CD4-positive, alpha-beta memory T cell (primary cell): ENCODE measurements around the gene COL5A3. TPM values are rescaled to one million over a fixed set of nuclear protein-coding genes. Genes with fewer than 3 reads are reported as not detected.

Experiments
- CTCF ChIA-PET: fragments of 350-600 bp; sonication (Branson Sonifier 250); formaldehyde crosslinking; loops from one replicate; lab custom pipeline; 2021; ENCODE audit warnings: inconsistent platforms; ENCODE audit not compliant: partially characterized antibody; lab: Charles Lee
- POLR2A ChIA-PET: fragments of 350-600 bp; sonication (Branson Sonifier 250); formaldehyde crosslinking; loops from one replicate; lab custom pipeline; 2021; ENCODE audit not compliant: partially characterized antibody; lab: Charles Lee
- DNase-seq, 5 donors: peaks; one replicate each; pipeline versions ENCODE4 v3.0.0 to v3.0.0-alpha.2; 2020 to 2022; ENCODE audit warnings: mixed read lengths in 1 of 5
- H3K27ac ChIP-seq: one replicate; pipeline ENCODE4 v1.7.0; 2013; ENCODE audit warnings: low read depth, low read length
- H3K27me3 ChIP-seq: 2 replicates; pipeline ENCODE4 v1.7.0; 2013; ENCODE audit warnings: mild to moderate bottlenecking, low read length, moderate library complexity; ENCODE audit not compliant: insufficient read depth
- H3K36me3 ChIP-seq: 2 replicates; pipeline ENCODE4 v1.7.0; 2013; ENCODE audit warnings: mild to moderate bottlenecking, low read length, moderate library complexity; ENCODE audit not compliant: insufficient read depth
- H3K4me1 ChIP-seq: 2 replicates; pipeline ENCODE4 v1.7.0; 2013; ENCODE audit warnings: mild to moderate bottlenecking, low read length, moderate library complexity; ENCODE audit not compliant: insufficient read depth
- H3K4me3 ChIP-seq, 2 donors: one replicate each; pipeline ENCODE4 v1.7.0; 2013; ENCODE audit warnings: low read length in 2 of 2, mild to moderate bottlenecking in 1 of 2
- H3K9me3 ChIP-seq, 2 donors: one replicate each; pipeline ENCODE4 v1.7.0; 2013; ENCODE audit warnings: low read length in 2 of 2, control low read depth in 1 of 2; ENCODE audit not compliant: control insufficient read depth in 1 of 2
- H3K27ac Mint-ChIP-seq, 7 donors: one replicate each; pipeline ENCODE4 v1.8.0; 2020 to 2021; ENCODE audit warnings: mixed read lengths in 7 of 7, mild to moderate bottlenecking in 6 of 7, inconsistent platforms in 3 of 7, moderate library complexity in 3 of 7
- H3K27me3 Mint-ChIP-seq, 2 donors: one replicate each; pipeline ENCODE4 v1.8.0; 2020 to 2021; ENCODE audit warnings: mixed read lengths in 2 of 2
- H3K36me3 Mint-ChIP-seq, 2 donors: one replicate each; pipeline ENCODE4 v1.8.0; 2020 to 2021; ENCODE audit warnings: mixed read lengths in 2 of 2, inconsistent platforms in 1 of 2, mild to moderate bottlenecking in 1 of 2
- H3K4me1 Mint-ChIP-seq, 4 donors: one replicate each; pipeline ENCODE4 v1.8.0; 2020 to 2021; ENCODE audit warnings: mixed read lengths in 4 of 4, mild to moderate bottlenecking in 1 of 4
- H3K4me3 Mint-ChIP-seq, 8 donors: one replicate each; pipeline ENCODE4 v1.8.0; 2020 to 2021; ENCODE audit warnings: mixed read lengths in 8 of 8, mild to moderate bottlenecking in 7 of 8, moderate library complexity in 6 of 8, inconsistent platforms in 3 of 8
- H3K9me3 Mint-ChIP-seq, 8 donors: one replicate each; pipeline ENCODE4 v1.8.0; 2020 to 2021; ENCODE audit warnings: mixed read lengths in 8 of 8, mild to moderate bottlenecking in 5 of 8, inconsistent platforms in 3 of 8, moderate library complexity in 1 of 8
- intact Hi-C: fragments of 100-400 bp; cut with micrococcal nuclease; formaldehyde crosslinking; loops from one replicate; pipeline ENCODE4 v1.15.1; 2023
- polyA plus RNA-seq, 2 donors: library from polyadenylated mRNA; unstranded; fragments of 300-500 nt; fragmentation: Illumina TruSeq; gene quantifications; one replicate each; pipeline ENCODE4 v1.2.3, GENCODE V29; 2021
- total RNA-seq, 2 experiments: library from RNA; stranded (reverse); gene quantifications; one replicate each; pipeline ENCODE4 v1.2.3, GENCODE V29; 2021

COL5A3 gene
- total and polyA plus RNA-seq, 4 experiments from 2014 or later, result 0.07 to 4.3 (median 2.0) TPM

DNA sequence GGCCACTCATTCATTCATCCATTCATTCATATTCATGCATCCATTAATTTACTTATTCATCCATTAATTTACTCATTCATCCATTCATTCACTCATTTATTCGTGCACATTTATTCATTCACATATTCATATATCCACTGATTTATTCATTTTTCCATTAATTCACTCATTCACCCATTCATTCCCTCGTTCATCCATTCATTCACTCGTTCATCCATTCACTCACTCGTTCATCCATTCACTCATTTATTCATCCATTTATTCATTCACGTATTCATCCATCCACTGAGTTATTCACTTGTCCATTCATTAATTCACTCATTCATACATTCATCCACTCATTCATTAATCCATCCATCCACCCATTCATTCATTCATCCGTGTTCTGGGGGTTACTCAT is 38.2 kb downstream of the COL5A3 start:
- Mint-ChIP-seq H3K27ac (peak overlapping the region in 1 of 7 donors; percentile 14), H3K4me3 (no peak overlapping the region), H3K9me3 (no peaks in the 10 kb centered on the region), H3K27me3 (peaks cover 16 to 26% of the 10 kb centered on the region in 2 donors), H3K4me1 (peaks cover 4 to 17% (median 10%) of the 10 kb centered on the region in 4 donors), H3K36me3 (no peaks in the 10 kb centered on the region)
- Histone ChIP-seq H3K27me3 (no peaks in the 10 kb centered on the region), H3K27ac (no peak overlapping the region), H3K4me3 (no peak overlapping the region), H3K9me3 (no peaks in the 10 kb centered on the region), H3K4me1 (no peaks in the 10 kb centered on the region), H3K36me3 (no peaks in the 10 kb centered on the region)
- ChIA-PET POLR2A (no interaction called here), CTCF (no interaction called here)
- intact Hi-C loops, result no loop called here
- no peak for DNase-seq

DNA sequence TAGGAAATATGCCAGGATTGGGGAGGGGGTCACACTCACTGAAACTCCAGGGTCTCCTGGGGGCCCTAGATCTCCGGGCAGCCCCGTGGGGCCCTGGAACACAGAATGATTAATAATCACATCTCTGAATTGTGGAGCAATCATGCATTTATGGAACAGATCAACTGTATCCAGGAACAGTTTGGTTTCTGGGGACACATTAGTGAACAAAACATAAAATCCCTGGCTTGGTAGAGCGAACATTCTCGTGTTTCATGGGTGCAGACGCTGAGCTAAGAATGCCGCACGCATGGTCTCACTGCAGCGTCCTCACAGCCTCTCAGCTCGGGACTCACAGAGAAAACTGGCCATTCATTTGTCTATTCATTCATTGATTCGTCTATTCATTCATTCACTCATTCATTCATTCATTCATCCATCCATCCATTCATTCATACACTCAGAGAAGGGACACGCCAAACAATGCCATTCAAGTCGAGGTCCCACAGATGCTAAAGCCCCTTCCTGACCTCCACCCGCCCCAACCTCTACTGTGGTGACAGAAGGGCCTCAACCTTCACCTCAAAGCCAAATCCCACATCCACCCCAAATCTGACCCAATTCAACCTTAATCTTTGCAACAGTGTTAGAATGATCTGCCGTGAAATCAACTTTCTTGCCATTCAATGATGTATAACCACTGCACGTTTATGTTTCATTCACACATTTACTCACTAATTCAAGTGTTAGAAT is 39.0 kb downstream of the COL5A3 start:
- Mint-ChIP-seq H3K4me1 (peaks cover 7 to 17% (median 11%) of the 10 kb centered on the region in 4 donors), H3K9me3 (no peaks in the 10 kb centered on the region), H3K27me3 (peaks cover 20 to 30% of the 10 kb centered on the region in 2 donors), H3K36me3 (no peaks in the 10 kb centered on the region), H3K27ac (peak overlapping the region in 1 of 7 donors; percentile 21), H3K4me3 (no peak overlapping the region)
- no peaks in the 10 kb centered on the region for H3K9me3 ChIP-seq
- CTCF ChIA-PET, result no interaction called here
- H3K27me3 ChIP-seq, result peaks cover 3% of the 10 kb centered on the region
- DNase-seq, result peak in 1 of 5 donors; percentile 6
- H3K4me3 ChIP-seq, result no peak overlapping the region
- POLR2A ChIA-PET, result no interaction called here
- no peaks in the 10 kb centered on the region for H3K4me1 ChIP-seq
- intact Hi-C loops, result no loop called here
- no peaks in the 10 kb centered on the region for H3K36me3 ChIP-seq
- H3K27ac ChIP-seq, result no peak overlapping the region

DNA sequence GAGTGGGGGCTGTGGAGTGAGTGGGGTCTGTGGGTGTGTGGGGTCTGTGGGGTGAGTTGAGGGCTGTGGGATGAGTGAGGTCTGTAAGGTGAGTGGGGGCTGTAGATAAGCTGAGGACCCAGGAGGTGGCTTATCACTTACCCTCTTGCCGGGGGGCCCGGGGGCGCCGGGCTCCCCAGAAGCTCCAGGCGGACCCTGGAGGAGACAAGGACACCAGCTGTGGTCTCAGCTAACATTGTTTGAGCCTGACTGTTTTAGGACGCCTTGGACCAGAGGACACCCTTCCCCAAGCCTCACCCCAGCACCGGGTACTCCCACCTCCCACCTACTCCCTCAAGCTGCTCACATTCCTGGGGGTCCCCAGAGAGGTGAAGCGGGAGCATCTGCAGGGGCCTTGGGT is 39.8 kb downstream of the COL5A3 start:
- H3K4me3 Mint-ChIP-seq, result no peak overlapping the region
- Histone ChIP-seq H3K4me3 (no peak overlapping the region), H3K4me1 (no peaks in the 10 kb centered on the region), H3K27me3 (peaks cover 3% of the 10 kb centered on the region), H3K36me3 (no peaks in the 10 kb centered on the region), H3K9me3 (no peaks in the 10 kb centered on the region), H3K27ac (no peak overlapping the region)
- ChIA-PET CTCF (no interaction called here), POLR2A (no interaction called here)
- peaks cover 23 to 35% of the 10 kb centered on the region in 2 donors for H3K27me3 Mint-ChIP-seq
- H3K36me3 Mint-ChIP-seq, result no peaks in the 10 kb centered on the region
- H3K27ac Mint-ChIP-seq, result no peak overlapping the region
- DNase-seq, result no peak
- H3K4me1 Mint-ChIP-seq, result peaks cover 7 to 17% (median 11%) of the 10 kb centered on the region in 4 donors
- intact Hi-C loops, result no loop called here
- H3K9me3 Mint-ChIP-seq, result no peaks in the 10 kb centered on the region

DNA sequence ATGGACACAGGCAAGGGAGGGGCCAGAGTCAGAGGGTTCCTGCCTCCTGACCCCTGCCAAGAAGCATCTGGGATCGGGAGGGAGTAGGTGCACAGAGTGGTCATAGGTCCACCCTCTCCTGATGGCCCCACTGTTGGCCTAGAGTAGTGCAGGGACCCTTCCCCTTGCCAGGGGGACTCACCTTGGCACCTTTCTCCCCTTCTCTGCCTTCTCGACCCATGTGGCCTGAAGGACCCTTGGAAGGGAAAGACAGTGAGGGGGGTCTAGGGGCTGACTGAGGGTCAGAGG is 40.7 kb downstream of the COL5A3 start:
- H3K9me3 Mint-ChIP-seq, result no peaks in the 10 kb centered on the region

DNA sequence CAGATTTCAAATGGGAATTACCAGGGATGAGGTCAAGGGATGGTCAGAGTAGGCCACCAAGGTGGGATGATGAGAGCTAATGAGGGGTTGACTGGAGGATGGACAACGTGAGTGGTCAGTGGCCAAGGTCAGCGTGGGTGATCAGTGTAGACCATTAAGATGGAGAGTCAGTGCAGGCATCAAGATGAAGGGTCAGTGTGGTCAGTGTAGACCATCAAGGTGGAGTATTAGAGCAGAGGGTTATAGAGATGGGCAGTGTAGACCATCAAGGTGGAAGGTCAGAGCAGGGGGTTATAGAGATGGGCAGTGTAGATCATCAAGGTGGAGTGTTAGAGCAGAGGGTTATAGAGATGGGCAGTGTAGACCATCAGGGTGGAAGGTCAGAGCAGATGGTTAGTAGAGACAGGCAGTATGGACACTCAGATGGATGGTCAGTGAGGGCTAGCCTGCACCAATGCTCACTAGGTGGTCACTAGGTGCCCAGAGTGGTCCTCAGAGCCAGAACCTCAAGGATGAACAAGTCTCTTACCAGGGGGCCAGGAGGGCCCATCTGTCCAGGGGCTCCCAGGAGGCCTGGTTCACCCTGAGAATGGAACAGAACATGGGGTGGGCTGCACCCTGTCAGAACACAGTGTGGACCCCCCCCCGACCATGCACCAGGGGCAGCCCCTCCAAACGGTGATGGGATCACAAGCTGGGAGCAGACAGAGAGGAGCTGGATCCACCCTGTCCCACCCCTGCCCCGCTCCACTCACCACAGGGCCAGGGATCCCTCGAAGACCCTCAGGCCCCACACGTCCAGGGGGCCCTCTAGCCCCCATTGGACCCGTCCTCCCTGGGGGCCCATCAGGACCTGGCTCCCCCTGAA is 41.2 kb downstream of the COL5A3 start:
- CTCF ChIA-PET, result no interaction called here
- no peak overlapping the region for H3K27ac Mint-ChIP-seq

More for the DNA sequence above, 40.7 kb downstream of the COL5A3 start:
- no peak overlapping the region for H3K4me3 ChIP-seq
- H3K27me3 ChIP-seq, result peaks cover 3% of the 10 kb centered on the region
- H3K27ac ChIP-seq, result no peak overlapping the region
- Mint-ChIP-seq H3K4me3 (no peak overlapping the region), H3K27me3 (peaks cover 24 to 36% of the 10 kb centered on the region in 2 donors), H3K27ac (no peak overlapping the region), H3K36me3 (no peaks in the 10 kb centered on the region), H3K4me1 (peaks cover 7 to 17% (median 11%) of the 10 kb centered on the region in 4 donors)
- ChIA-PET CTCF (no interaction called here), POLR2A (no interaction called here)
- no peaks in the 10 kb centered on the region for H3K4me1 ChIP-seq
- no peak for DNase-seq
- intact Hi-C loops, result no loop called here
- H3K36me3 ChIP-seq, result no peaks in the 10 kb centered on the region
- H3K9me3 ChIP-seq, result no peaks in the 10 kb centered on the region

DNA sequence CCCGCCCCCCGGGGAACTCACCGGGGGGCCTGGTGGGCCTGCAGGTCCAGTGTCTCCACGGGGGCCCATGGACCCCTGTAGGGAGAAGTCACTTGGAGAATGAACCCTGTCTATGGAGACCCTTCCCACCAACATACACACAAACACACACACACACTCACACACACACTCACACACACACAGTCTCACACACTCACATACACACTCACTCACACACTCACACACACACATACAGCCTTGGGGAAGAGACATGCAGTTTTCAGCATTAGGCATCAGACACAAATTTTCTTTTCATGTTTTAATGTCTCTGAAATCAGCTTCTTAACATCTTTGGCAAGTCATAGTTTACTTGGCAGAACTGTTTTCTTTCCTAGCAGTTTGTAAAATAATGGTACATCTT is 43.0 kb downstream of the COL5A3 start:
- H3K36me3 ChIP-seq, result no peaks in the 10 kb centered on the region
- CTCF ChIA-PET, result no interaction called here
- intact Hi-C loops, result no loop called here
- Mint-ChIP-seq H3K27me3 (peaks cover 25 to 42% of the 10 kb centered on the region in 2 donors), H3K4me3 (no peak overlapping the region), H3K36me3 (no peaks in the 10 kb centered on the region), H3K27ac (no peak overlapping the region), H3K9me3 (peaks cover 0 to 1% (median 0%) of the 10 kb centered on the region in 8 donors), H3K4me1 (peaks cover 7 to 16% (median 11%) of the 10 kb centered on the region in 4 donors)
- no peak overlapping the region for H3K27ac ChIP-seq
- DNase-seq, result no peak
- POLR2A ChIA-PET, result no interaction called here
- H3K4me3 ChIP-seq, result no peak overlapping the region
- peaks cover 3% of the 10 kb centered on the region for H3K27me3 ChIP-seq
- H3K9me3 ChIP-seq, result no peaks in the 10 kb centered on the region
- H3K4me1 ChIP-seq, result no peaks in the 10 kb centered on the region

More for the DNA sequence above, 41.2 kb downstream of the COL5A3 start:
- intact Hi-C loops, result no loop called here
- Mint-ChIP-seq H3K36me3 (no peaks in the 10 kb centered on the region), H3K27me3 (peaks cover 24 to 36% of the 10 kb centered on the region in 2 donors), H3K4me3 (peak overlapping the region in 1 of 8 donors; percentile 0), H3K9me3 (no peaks in the 10 kb centered on the region), H3K4me1 (peaks cover 7 to 17% (median 11%) of the 10 kb centered on the region in 4 donors)
- Histone ChIP-seq H3K27ac (no peak overlapping the region), H3K4me3 (no peak overlapping the region), H3K27me3 (peaks cover 3% of the 10 kb centered on the region), H3K9me3 (no peaks in the 10 kb centered on the region), H3K36me3 (no peaks in the 10 kb centered on the region), H3K4me1 (no peaks in the 10 kb centered on the region)
- POLR2A ChIA-PET, result no interaction called here
- no peak for DNase-seq

DNA sequence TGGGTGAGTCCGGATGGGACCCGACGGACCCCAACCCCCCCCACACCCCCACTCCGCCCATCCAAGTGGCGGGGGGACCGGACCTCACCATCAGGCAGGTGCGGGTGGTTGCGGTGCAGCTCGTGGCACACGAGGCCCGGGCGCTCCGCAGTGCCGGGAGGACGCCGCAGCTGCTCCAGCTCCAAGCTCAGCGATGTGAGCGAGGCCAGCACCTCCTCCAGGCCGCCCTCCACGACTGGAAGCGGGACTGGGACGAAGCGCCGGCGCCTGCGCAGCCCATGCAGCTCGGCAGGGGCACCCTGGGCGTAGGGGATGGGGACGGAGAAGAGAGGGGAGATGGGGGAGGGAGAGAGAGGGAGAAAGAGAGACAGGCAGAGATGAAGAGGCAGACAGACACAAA is 43.9 kb downstream of the COL5A3 start:
- peak overlapping the region in 2 of 8 donors; percentile 58 to 62 for H3K4me3 Mint-ChIP-seq
- H3K4me3 ChIP-seq, result no peak overlapping the region
- no peak for DNase-seq
- H3K27ac Mint-ChIP-seq, result peak overlapping the region in 1 of 7 donors; percentile 80
- no peak overlapping the region for H3K27ac ChIP-seq
- H3K36me3 Mint-ChIP-seq, result no peaks in the 10 kb centered on the region
- POLR2A ChIA-PET, result no interaction called here
- H3K4me1 ChIP-seq, result no peaks in the 10 kb centered on the region
- intact Hi-C loops, result no loop called here
- H3K9me3 Mint-ChIP-seq, result peaks cover 0 to 1% (median 0%) of the 10 kb centered on the region in 8 donors
- CTCF ChIA-PET, result no interaction called here
- H3K4me1 Mint-ChIP-seq, result peaks cover 3 to 7% (median 5%) of the 10 kb centered on the region in 4 donors
- H3K27me3 ChIP-seq, result peaks cover 3% of the 10 kb centered on the region
- H3K9me3 ChIP-seq, result no peaks in the 10 kb centered on the region
- H3K27me3 Mint-ChIP-seq, result peaks cover 25 to 40% of the 10 kb centered on the region in 2 donors
- no peaks in the 10 kb centered on the region for H3K36me3 ChIP-seq
